Immature natural killer cell (primary cell): ENCODE measurements around the gene ARID1B. TPM values are rescaled to one million over a fixed set of nuclear protein-coding genes. Genes with fewer than 3 reads are reported as not detected.
"Not testable (repeated sequence)": the region's sequence is repeated elsewhere in the genome, so short reads cannot be mapped to it uniquely, and the experiment has no call there.

ENCODE experiments used
- DNase-seq, 3 donors: peaks; one replicate each; pipeline ENCODE4 v3.0.0; 2022; ENCODE audit warnings: mixed read lengths in 1 of 3
- H3K27ac Mint-ChIP-seq, 6 donors: one replicate each; pipeline ENCODE4 v1.8.0; 2020; ENCODE audit warnings: mixed read lengths in 6 of 6, mild to moderate bottlenecking in 5 of 6, inconsistent platforms in 4 of 6, moderate library complexity in 3 of 6
- H3K27me3 Mint-ChIP-seq, 3 donors: one replicate each; pipeline ENCODE4 v1.8.0; 2020 to 2021; ENCODE audit warnings: low read depth in 3 of 3, mild to moderate bottlenecking in 3 of 3, mixed read lengths in 3 of 3, moderate library complexity in 3 of 3, inconsistent platforms in 1 of 3
- H3K36me3 Mint-ChIP-seq, 3 donors: one replicate each; pipeline ENCODE4 v1.8.0; 2020; ENCODE audit warnings: mixed read lengths in 3 of 3, inconsistent platforms in 2 of 3, mild to moderate bottlenecking in 2 of 3
- H3K4me1 Mint-ChIP-seq, 2 donors: one replicate each; pipeline ENCODE4 v1.8.0; 2020; ENCODE audit warnings: inconsistent platforms in 2 of 2, mild to moderate bottlenecking in 2 of 2, mixed read lengths in 2 of 2, moderate library complexity in 1 of 2
- H3K4me3 Mint-ChIP-seq, 5 donors: one replicate each; pipeline ENCODE4 v1.8.0; 2020; ENCODE audit warnings: mild to moderate bottlenecking in 5 of 5, mixed read lengths in 5 of 5, inconsistent platforms in 3 of 5, moderate library complexity in 3 of 5
- H3K9me3 Mint-ChIP-seq, 6 donors: one replicate each; pipeline ENCODE4 v1.8.0; 2020; ENCODE audit warnings: mild to moderate bottlenecking in 6 of 6, mixed read lengths in 6 of 6, inconsistent platforms in 4 of 6, moderate library complexity in 3 of 6
- polyA plus RNA-seq, 3 donors: library from polyadenylated mRNA; unstranded; fragments of 300-500 nt; fragmentation: Illumina TruSeq; gene quantifications; one replicate each; pipeline ENCODE4 v1.2.3, GENCODE V29; 2021

The ARID1B gene
- polyA plus RNA-seq, 3 donors from 2014 or later: 7.6 to 18.1 (median 8.7) TPM

- DNase-seq, H3K9me3 Mint-ChIP-seq, H3K27me3 Mint-ChIP-seq, H3K36me3 Mint-ChIP-seq, H3K4me3 Mint-ChIP-seq: not testable (repeated sequence)
- H3K4me1 Mint-ChIP-seq: peaks cover 6 to 12% of the 10 kb centered on the region in 2 donors
- H3K27ac Mint-ChIP-seq: peak overlapping the region in 2 of 6 donors; percentile 26 to 30
Measured at GRCh38 chr6:157039639-157040038, 262.5 kb downstream of the ARID1B start.

- H3K36me3 Mint-ChIP-seq: peaks cover 0 to 3% (median 0%) of the 10 kb centered on the region in 3 donors
- no peaks in the 10 kb centered on the region for H3K27me3 Mint-ChIP-seq
- H3K4me3 Mint-ChIP-seq: no peak overlapping the region
- peaks cover 3 to 9% of the 10 kb centered on the region in 2 donors for H3K4me1 Mint-ChIP-seq
- H3K9me3 Mint-ChIP-seq: no peaks in the 10 kb centered on the region
- DNase-seq: no peak
- no peak overlapping the region for H3K27ac Mint-ChIP-seq
Measured at GRCh38 chr6:157040191-157040590, 263.0 kb downstream of the ARID1B start.

- peaks cover 0 to 2% (median 0%) of the 10 kb centered on the region in 3 donors for H3K27me3 Mint-ChIP-seq
- peak overlapping the region in 3 of 6 donors; percentile 31 to 76 (median 47) for H3K27ac Mint-ChIP-seq
- H3K9me3 Mint-ChIP-seq: no peaks in the 10 kb centered on the region
- H3K4me3 Mint-ChIP-seq: no peak overlapping the region
- H3K36me3 Mint-ChIP-seq: no peaks in the 10 kb centered on the region
- no peak for DNase-seq
- peaks cover 12 to 22% of the 10 kb centered on the region in 2 donors for H3K4me1 Mint-ChIP-seq
Measured at GRCh38 chr6:157045831-157046454, 268.8 kb downstream of the ARID1B start.

- Mint-ChIP-seq H3K4me3 (no peak overlapping the region), H3K9me3 (no peaks in the 10 kb centered on the region), H3K27ac (peak overlapping the region in 1 of 6 donors; percentile 35), H3K4me1 (peaks cover 12 to 21% of the 10 kb centered on the region in 2 donors), H3K27me3 (peaks cover 0 to 2% (median 0%) of the 10 kb centered on the region in 3 donors), H3K36me3 (no peaks in the 10 kb centered on the region)
- DNase-seq: no peak
Measured at GRCh38 chr6:157046776-157047175, 269.6 kb downstream of the ARID1B start.

GRCh38 chr6:157047328-157047727 is 270.1 kb downstream of the ARID1B start:
- Mint-ChIP-seq H3K27me3 (peaks cover 0 to 2% (median 0%) of the 10 kb centered on the region in 3 donors), H3K9me3 (no peaks in the 10 kb centered on the region), H3K27ac (peak overlapping the region in 1 of 6 donors; percentile 35), H3K36me3 (no peaks in the 10 kb centered on the region), H3K4me1 (peaks cover 14 to 19% of the 10 kb centered on the region in 2 donors), H3K4me3 (no peak overlapping the region)
- no peak for DNase-seq

- Mint-ChIP-seq H3K27me3 (peaks cover 0 to 2% (median 2%) of the 10 kb centered on the region in 3 donors), H3K27ac (no peak overlapping the region), H3K9me3 (no peaks in the 10 kb centered on the region), H3K4me3 (no peak overlapping the region), H3K36me3 (no peaks in the 10 kb centered on the region), H3K4me1 (peaks cover 18 to 22% of the 10 kb centered on the region in 2 donors)
- DNase-seq: no peak
Measured at GRCh38 chr6:157047951-157048350, 270.8 kb downstream of the ARID1B start.

- H3K4me1 Mint-ChIP-seq: peaks cover 22 to 34% of the 10 kb centered on the region in 2 donors
- no peak for DNase-seq
- H3K27me3 Mint-ChIP-seq: peaks cover under 1 to 2% (median 2%) of the 10 kb centered on the region in 3 donors
- H3K4me3 Mint-ChIP-seq: no peak overlapping the region
- H3K36me3 Mint-ChIP-seq: no peaks in the 10 kb centered on the region
- no peaks in the 10 kb centered on the region for H3K9me3 Mint-ChIP-seq
- H3K27ac Mint-ChIP-seq: peak overlapping the region in 4 of 6 donors; percentile 8 to 53 (median 26)
Measured at GRCh38 chr6:157049133-157049532, 272.0 kb downstream of the ARID1B start.

GRCh38 chr6:157050537-157051265 is 273.5 kb downstream of the ARID1B start:
- Mint-ChIP-seq H3K36me3 (no peaks in the 10 kb centered on the region), H3K4me3 (no peak overlapping the region), H3K27ac (peak overlapping the region; percentile 1 to 68 (median 50)), H3K27me3 (peaks cover 2 to 14% (median 8%) of the 10 kb centered on the region in 3 donors), H3K4me1 (peaks cover 36 to 44% of the 10 kb centered on the region in 2 donors), H3K9me3 (no peaks in the 10 kb centered on the region)
- DNase-seq: no peak

GRCh38 chr6:157054531-157054979 is 277.4 kb downstream of the ARID1B start:
- Mint-ChIP-seq H3K9me3 (no peaks in the 10 kb centered on the region), H3K27ac (peak overlapping the region; percentile 95 to 98 (median 97)), H3K4me1 (peaks cover 61 to 72% of the 10 kb centered on the region in 2 donors), H3K27me3 (peaks cover 7 to 24% (median 14%) of the 10 kb centered on the region in 3 donors), H3K4me3 (peak overlapping the region; percentile 52 to 78 (median 74)), H3K36me3 (peaks cover 0 to 3% (median 0%) of the 10 kb centered on the region in 3 donors)
- DNase-seq: peak; percentile 80 to 88 (median 83)

GRCh38 chr6:157055863-157056262 is 278.7 kb downstream of the ARID1B start:
- Mint-ChIP-seq H3K9me3 (no peaks in the 10 kb centered on the region), H3K27me3 (peaks cover 7 to 24% (median 14%) of the 10 kb centered on the region in 3 donors), H3K36me3 (peaks cover 0 to 3% (median 0%) of the 10 kb centered on the region in 3 donors), H3K4me3 (peak overlapping the region; percentile 52 to 78 (median 74)), H3K4me1 (peaks cover 66 to 79% of the 10 kb centered on the region in 2 donors), H3K27ac (peak overlapping the region; percentile 95 to 98 (median 97))
- DNase-seq: no peak

- DNase-seq: no peak
Measured at GRCh38 chr6:157056275-157056674, 279.1 kb downstream of the ARID1B start.

GRCh38 chr6:157058574-157058973 is 281.4 kb downstream of the ARID1B start:
- H3K27ac Mint-ChIP-seq: peak overlapping the region; percentile 71 to 94 (median 88)
- H3K27me3 Mint-ChIP-seq: peaks cover 5 to 24% (median 14%) of the 10 kb centered on the region in 3 donors
- peaks cover 56 to 71% of the 10 kb centered on the region in 2 donors for H3K4me1 Mint-ChIP-seq
- H3K4me3 Mint-ChIP-seq: peak overlapping the region in 4 of 5 donors; percentile 55 to 73 (median 63)
- peak; percentile 45 to 60 (median 60) for DNase-seq
- H3K36me3 Mint-ChIP-seq: peaks cover 0 to 3% (median 0%) of the 10 kb centered on the region in 3 donors
- no peaks in the 10 kb centered on the region for H3K9me3 Mint-ChIP-seq

More at GRCh38 chr6:157056275-157056674, 279.1 kb downstream of the ARID1B start:
- Mint-ChIP-seq H3K4me3 (peak overlapping the region; percentile 52 to 78 (median 74)), H3K27ac (peak overlapping the region; percentile 95 to 98 (median 97)), H3K9me3 (no peaks in the 10 kb centered on the region), H3K27me3 (peaks cover 7 to 24% (median 14%) of the 10 kb centered on the region in 3 donors), H3K4me1 (peaks cover 67 to 79% of the 10 kb centered on the region in 2 donors), H3K36me3 (peaks cover 0 to 3% (median 0%) of the 10 kb centered on the region in 3 donors)

GRCh38 chr6:157059781-157060180 is 282.6 kb downstream of the ARID1B start:
- Mint-ChIP-seq H3K27me3 (peaks cover 5 to 18% (median 9%) of the 10 kb centered on the region in 3 donors), H3K27ac (peak overlapping the region in 5 of 6 donors; percentile 13 to 93 (median 61)), H3K4me3 (no peak overlapping the region), H3K9me3 (no peaks in the 10 kb centered on the region), H3K4me1 (peaks cover 47 to 65% of the 10 kb centered on the region in 2 donors), H3K36me3 (peaks cover 0 to 5% (median 0%) of the 10 kb centered on the region in 3 donors)
- DNase-seq: no peak
